H1 (cell line): ENCODE measurements around the gene ZRANB3. TPM values are rescaled to one million over a fixed set of nuclear protein-coding genes. Genes with fewer than 3 reads are reported as not detected.

Experiments used
- CBX5 ChIP-seq: fragments of 300-800, 300-1000 bp; sonication (generic); IDR thresholded peaks from 2 replicates; pipeline ENCODE4 v1.7.1; 2016; ENCODE audit warnings: antibody characterized with exemption, low read length, low read depth
- CHD7 ChIP-seq: fragments of 300-600 bp; sonication (generic); IDR thresholded peaks from 2 replicates; pipeline ENCODE4 v1.7.1; 2012; ENCODE audit warnings: low read length, moderate library complexity, mild to moderate bottlenecking, inconsistent platforms; ENCODE audit not compliant: insufficient replicate concordance
- KDM4A ChIP-seq: IDR thresholded peaks from one replicate; pipeline ENCODE4 v1.7.1; 2012; ENCODE audit warnings: low read depth, mild to moderate bottlenecking, moderate library complexity, low read length, inconsistent platforms; ENCODE audit not compliant: severe bottlenecking
- MAFK ChIP-seq: IDR thresholded peaks from 2 replicates; pipeline ENCODE4 v1.6.1; 2012; ENCODE audit warnings: low read depth, mild to moderate bottlenecking, improper control_type of control experiment, low read length
- SUZ12 ChIP-seq: fragments of 200-600 bp; sonication (generic); IDR thresholded peaks from 2 replicates; pipeline ENCODE4 v1.6.1; 2012; ENCODE audit warnings: mild to moderate bottlenecking, inconsistent platforms, low read length, moderate library complexity, mixed read lengths
- ZNF274 ChIP-seq: IDR thresholded peaks from 2 replicates; pipeline ENCODE4 v1.7.0; 2012; ENCODE audit warnings: low read length, borderline replicate concordance; ENCODE audit errors: extremely low read depth
- polyA plus RNA-seq, 7 experiments: library from polyadenylated mRNA; depleted of rRNA in 3 of 7; stranded (reverse) in 5 of 7; unstranded in 2 of 7; fragments of >200 nt in 5 of 7; fragments of 200-250 nt in 2 of 7; gene quantifications; 1 replicate in 5 of 7; 2 replicates in 1 of 7; 4 replicates in 1 of 7; pipeline versions ENCODE4 v1.2.1 to v1.2.3, GENCODE V29; 2011 to 2013; ENCODE audit warnings: missing spikeins in 2 of 7, mixed read lengths in 2 of 7
- total RNA-seq: library from RNA; stranded (reverse); fragmentation: NEBNext Ultra II Directional; extraction: Animal tissue kit (Norgen Biotek cat#: 25700); gene quantifications from 2 replicates; pipeline ENCODE4 v1.2.1, GENCODE V29; 2021

ZRANB3 gene
- total and polyA plus RNA-seq, 2 of the 8 experiments (the other 6 are each of a cell fraction or from before 2014, with no cell fraction given), result 4.5 to 19.3 TPM

DNA sequence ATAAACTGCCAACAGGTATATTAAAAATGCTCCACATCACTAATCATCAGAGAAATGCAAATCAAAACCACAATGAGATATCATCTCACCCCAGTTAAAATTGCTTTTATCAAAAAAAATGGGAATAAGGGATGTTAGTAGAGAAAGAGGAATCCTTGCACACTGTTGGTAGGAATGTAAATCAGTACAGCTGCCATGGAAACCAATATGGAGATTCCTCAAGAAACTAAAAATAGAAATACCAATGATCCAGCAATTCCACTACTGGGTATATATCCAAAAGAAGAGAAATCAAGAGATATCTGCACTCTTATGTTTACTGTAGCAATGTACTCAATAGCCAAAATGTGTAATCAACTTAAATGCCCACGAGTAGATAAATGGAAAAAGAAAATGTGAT lies 40.6 kb downstream of the ZRANB3 start (continued):
- no peak for TF ChIP-seq CHD7
- TF ChIP-seq CBX5, result no peak
- TF ChIP-seq SUZ12, result no peak
- TF ChIP-seq MAFK, result no peak
- TF ChIP-seq ZNF274, result no peak
- TF ChIP-seq KDM4A, result no peak
